GM10266 (cell line): ENCODE results near the gene TXNL4A.
"Not testable (repeated sequence)": the region's sequence is repeated elsewhere in the genome, so short reads cannot be mapped to it uniquely, and the experiment has no call there.

Experiments
- DNase-seq: peaks from one replicate; pipeline ENCODE4 v3.0.0; 2012; ENCODE audit errors: extremely low spot score
- CTCF ChIP-seq: IDR thresholded peaks from 2 replicates; pipeline ENCODE4 v1.5.1; 2012; ENCODE audit warnings: mild to moderate bottlenecking, low read depth; ENCODE audit not compliant: control insufficient read depth, insufficient read depth; ENCODE audit errors: missing control alignments

The TXNL4A gene

GRCh38 chr18:79962835-79963657, 25.3 kb downstream of the TXNL4A start:
- peak; percentile 60 for TF ChIP-seq CTCF
- DNase-seq, result peak; percentile 83

- no peak for TF ChIP-seq CTCF
- no peak for DNase-seq
Measured at GRCh38 chr18:79962311-79962710, 26.1 kb downstream of the TXNL4A start.

DNA sequence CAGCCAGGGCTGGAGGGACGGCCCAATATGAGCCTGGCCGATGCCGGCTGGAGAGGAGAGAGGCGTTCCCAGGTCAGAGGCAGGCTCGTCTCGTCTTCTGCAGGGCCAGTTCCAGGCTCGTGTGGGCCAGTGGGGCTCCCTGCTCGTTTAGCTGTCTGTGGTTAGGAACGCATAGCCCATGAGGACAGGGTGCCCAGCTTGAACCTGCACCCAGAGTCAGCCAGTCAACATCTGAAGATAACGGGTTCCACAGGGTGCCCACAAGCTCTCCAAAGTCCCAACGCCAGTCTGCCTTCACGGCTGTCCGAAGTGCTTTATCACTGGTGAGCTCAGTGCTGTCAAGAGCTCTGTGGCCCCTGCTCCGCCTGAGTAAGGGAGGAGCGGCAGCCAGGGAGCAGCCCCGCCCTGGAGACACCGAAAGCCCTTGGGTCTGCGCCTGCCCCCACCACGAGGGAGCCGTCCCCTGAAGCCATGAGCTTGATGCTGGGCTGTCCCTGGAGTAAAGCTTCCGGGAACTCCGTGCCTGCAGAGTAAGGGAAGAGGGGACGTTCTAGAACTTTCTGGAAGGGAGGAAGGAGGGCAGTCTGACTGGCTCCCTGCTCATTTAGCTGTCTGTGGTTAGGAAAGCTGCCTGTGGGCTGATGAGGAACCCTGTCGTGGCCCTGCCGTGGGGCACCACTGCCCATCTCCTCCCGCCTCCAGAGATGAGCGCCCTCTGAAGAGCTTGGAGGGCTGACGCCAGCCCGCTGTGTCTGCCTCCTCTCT, 26.7 kb downstream of the TXNL4A start:
- DNase-seq, result no peak
- no peak for TF ChIP-seq CTCF

DNA sequence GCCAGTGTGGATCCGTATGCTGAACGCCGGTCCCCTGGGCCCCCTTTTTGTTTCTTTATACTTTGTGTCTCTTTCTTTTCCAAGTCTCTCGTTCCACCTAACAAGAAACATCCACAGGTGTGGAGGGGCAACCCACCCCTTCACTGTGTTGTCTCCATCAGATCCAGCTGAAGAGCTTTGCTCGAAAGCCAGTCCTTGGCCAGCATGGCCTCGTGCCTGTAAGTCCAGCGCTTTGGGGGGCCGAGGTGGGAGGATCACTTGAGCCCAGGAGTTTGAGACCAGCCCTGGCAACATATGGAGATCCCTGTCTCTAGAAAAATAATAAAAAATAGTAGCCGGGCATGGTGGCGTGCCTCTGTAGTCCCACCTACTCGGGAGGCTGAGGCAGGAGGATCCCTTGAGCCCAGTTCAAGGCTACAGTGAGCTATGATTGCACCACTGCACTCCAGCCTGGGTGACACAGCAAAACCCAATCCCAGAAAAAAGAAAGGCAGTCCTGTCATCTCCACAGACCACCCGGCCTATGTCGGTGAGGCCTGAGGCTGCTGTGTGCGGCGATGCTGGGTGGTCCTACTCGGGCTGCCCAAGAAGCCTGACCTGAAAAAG, 27.3 kb downstream of the TXNL4A start:
- DNase-seq, result no peak
- TF ChIP-seq CTCF, result no peak

GRCh38 chr18:79960161-79960801, 28.1 kb downstream of the TXNL4A start:
- DNase-seq, result not testable (repeated sequence)

GRCh38 chr18:79958981-79959380, 29.4 kb downstream of the TXNL4A start:
- DNase-seq, result no peak
- TF ChIP-seq CTCF, result no peak

GRCh38 chr18:79956276-79956675, 32.1 kb downstream of the TXNL4A start:
- no peak for DNase-seq
- no peak for TF ChIP-seq CTCF
